Activated CD8-positive, alpha-beta memory T cell treated with anti-CD3 and anti-CD28 coated beads, Interleukin-2, amount 50 U/mL, for 48 hours (primary cell): ENCODE data around the gene EXT2.

Experiments
- DNase-seq: peaks from one replicate; pipeline ENCODE4 v3.0.0-alpha.2; 2020

The EXT2 gene

DNA sequence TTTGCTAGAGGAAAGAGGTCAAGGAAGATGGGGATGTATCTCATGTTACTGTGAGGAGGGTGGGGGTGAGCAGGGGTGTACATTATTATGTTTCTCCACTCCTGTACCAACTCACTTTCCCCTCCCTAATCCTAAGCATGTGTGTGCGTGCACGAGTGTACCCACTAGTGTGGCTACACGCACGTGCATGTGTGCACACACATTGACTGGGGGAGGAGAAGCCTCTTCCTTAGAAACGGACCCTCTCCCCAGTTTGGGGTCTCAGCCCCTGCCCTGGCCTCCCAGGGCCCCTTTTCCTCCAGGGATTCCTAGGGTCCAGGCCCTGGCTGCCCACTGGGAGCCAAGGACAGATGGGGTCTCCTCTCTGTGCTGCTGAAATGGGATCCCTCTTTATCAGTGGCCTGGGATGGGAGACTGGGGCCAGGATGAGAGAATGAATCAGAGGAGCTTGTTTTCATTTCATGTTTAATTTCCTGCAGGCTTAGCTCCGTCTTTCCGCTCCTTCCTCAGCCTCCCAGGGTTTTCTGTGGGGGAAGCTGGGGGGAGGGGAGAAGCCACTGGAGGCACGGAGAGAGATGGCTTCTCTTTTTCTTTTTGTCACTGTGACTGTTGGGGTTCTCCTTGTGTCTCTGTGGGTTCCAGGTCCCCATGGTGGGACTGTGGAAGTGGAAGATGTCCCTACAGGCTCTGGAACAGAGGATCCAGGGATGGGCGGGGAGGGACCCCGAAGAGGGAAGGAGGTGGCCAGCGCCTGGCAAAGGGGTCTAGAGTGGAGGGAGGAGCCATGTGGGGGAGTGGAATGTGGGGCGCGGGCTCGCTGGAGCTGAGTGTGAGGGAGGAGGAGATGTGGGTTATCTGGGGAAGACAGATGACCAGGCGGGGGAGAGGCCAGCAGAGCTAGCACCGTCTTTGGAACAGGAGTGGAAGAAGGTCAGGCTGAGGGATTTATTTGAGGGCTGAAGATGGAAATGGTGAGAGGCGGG lies 174.2 kb downstream of the EXT2 start:
- no peak for DNase-seq

DNA sequence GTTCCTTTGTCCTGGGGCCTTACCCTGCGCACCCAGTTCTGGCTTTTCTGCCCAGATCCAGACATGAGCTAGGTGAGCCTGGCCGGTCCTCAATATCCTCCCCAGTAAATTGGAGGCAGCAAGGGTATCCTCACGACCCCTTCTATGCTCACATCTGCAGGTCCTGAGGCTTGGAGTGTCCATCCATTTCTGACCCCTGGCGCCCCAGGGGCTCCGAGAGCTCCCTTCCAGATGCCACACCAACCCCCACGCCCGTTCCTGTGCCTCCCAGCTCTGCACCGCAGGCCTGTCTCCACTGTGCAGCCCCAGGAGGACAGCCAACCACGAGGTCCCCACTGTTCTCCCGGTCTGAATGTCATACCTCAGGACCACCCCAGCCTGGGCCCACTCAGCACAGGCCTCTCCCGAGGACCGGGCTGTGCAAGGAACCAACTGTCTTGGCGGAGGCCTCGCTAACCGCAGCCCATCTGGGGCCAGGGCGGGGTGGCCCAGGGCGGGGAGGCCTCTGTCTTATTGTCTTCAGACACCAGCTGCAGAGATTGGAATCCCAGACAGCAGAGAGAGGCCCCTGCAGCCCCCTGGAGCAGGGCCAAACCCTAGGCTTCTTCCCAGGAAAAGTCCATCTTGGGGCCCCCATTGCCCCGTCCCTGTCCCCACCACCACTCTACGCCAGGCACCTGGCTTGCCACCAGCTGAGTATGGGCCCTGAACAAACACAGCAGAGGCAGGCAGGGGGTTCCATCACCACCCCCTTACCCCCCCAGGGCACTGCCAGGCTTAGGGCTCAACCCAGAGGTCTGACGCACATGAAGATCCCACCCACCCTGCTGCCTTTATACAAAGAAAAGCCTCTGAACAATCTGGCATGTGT lies 175.2 kb downstream of the EXT2 start:
- DNase-seq = no peak

DNA sequence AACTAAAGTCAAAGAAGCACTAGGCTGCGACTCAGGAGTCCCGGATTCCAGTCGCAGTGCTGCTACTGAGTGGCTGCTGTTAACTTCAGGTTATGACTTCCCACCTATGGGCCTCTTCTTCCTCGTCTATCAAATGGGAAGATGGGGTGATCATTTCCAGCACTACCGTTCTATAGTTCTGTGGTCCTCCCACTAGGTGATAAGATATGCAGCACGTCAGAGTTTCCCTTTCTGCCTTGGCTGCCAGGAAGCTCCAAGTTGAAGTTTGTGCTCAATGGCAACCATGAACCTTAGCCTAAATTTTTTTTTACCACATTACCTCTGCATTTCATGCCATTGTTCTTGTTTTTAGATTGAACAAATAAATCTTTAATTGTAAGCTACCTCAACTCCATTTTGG lies 175.8 kb downstream of the EXT2 start:
- DNase-seq = no peak

DNA sequence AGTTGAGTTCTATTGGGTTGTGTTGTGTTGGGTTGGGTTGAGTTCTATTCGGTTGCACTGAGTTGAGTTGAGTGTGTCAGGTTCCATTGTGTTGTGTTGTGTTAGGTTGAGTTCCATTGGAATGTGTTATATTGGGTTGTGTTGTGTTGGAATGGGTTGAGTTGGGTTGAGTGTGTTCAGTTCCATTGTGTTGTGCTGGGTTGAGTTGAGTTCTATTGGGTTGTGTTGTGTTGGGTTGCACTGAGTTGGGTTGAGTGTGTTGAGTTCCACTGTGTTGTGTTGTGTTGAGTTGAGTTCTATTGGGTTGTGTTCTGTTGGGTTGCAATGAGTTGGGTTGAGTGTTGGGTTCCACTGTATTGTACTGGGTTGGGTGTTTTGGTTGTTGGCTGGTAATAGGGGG lies 178.9 kb downstream of the EXT2 start:
- no peak for DNase-seq

DNA sequence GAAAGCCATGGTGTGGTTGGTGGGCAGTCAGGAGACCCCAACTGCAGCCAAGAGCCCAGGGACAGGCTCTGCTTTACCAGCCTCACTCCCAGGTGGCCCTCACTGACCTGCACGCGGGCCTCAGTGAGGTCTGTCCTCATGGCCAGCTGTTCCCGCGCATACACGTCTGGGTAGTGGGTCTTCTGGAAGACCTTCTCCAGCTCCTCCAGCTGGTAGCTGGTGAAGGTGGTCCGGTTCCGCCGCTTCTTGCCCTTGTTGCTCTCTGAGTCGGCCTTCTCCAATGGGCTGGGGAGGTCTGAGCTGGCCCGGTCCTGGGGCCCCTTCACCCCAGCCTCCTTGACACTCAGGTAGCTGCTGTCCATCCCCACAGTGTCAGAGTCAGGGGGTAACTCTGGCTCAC lies 179.8 kb downstream of the EXT2 start:
- no peak for DNase-seq

DNA sequence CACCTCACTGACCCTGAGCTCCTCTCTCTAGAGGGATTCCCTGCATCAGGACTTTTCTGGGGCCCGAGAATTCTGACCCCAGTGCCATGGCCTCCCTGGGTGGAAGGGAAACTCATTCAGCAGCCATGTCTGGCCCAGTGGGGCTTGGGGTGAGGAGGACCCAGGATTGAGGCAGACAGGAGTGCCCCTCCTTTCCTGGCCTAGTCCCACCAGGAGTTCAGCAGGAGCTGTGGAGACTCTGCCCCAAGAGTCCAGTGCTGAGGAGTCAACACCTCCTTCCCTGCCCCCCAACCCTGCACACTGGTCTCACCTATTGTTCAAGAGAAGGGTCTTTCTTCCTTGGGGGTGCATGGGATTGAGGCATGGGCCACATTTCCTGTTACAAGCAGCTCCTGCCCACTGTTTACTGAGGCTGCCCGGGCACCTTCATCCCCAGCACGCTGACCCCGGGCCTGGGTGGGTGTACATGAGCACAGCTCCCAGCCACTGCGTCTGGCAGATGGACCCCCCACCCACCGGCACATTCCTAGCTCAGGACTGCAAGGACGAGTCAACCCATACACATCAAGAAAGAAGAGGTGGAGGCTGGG lies 180.6 kb downstream of the EXT2 start:
- no peak for DNase-seq

DNA sequence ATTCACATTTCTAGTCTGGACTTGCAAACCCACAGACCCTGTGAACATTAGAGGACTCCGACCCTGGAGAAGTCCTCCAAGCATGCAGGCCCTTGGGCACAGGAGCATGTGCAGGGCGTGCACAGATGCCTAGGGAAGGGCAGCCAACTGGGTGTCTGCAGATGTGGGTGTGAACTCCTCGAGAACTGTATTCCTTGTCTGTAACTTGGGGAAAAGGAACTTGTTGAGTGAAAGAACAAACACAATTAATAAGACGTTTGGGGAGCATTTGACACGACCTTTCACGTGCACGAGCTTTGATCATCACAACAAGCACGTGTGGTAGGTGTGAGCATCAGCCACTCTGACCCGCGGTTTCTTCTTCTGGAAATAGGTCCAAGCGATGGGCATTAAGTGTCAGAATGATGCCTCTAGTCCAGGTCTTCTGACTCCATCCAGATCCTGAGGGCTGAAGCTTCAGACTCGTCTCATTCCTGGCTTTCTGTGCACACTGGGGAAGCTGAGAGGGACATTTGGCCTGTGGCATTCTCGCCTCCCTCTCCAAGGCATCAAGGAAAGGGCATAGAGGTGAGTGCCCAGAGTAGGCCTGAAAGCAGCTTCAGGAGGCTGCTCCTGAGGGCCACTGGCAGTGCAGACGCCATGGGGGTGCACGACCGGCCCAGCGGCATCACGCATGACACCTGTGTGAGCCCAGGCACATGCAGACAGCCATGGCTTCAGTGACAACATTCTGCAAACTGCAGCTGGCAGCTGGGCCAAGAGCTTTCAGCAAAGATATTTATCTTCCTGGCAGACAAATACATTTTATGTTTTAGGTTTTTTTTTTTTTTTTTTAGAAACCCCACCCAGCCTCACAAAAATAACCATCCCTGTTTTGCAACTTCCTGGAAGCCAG lies 182.0 kb downstream of the EXT2 start:
- DNase-seq = no peak

DNA sequence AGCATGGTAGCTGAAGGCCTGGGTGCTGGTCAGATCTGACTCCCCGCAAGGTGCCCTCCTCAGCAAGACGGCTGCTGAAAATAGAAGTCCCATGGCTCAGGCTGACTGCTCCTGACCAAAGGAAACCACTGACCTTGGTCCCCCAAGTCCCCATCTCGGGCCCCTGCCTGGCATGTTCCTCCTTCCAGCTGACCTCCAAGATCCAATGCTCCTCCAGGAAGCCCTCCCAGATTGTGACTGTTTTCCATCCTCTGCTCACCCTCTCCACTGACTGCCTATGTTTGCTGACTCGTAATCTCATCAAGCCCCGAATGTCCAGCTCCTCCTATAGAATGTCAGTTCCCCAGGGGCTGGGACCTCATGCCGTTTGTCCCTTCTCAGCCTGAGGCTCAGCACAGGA lies 184.0 kb downstream of the EXT2 start:
- DNase-seq = no peak

DNA sequence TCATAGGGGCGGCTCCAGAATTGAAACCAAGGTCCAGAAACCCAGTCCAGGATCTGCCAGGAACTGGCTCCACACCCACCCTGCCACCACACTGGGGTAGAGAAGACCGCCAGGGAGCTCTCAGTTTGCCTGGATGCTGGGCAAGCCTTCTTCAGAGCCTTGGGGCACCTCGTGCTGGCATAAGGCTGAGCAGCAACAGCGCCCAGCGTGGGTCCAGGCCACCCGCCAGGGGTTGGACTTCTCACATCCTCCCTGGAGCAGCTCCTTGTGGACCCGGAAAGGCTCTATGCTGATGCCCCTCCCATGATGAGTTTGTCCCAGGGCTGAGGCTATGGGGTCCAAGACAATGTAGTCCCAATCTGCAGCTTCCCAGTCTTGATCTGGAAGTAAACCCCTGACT lies 184.8 kb downstream of the EXT2 start:
- no peak for DNase-seq

DNA sequence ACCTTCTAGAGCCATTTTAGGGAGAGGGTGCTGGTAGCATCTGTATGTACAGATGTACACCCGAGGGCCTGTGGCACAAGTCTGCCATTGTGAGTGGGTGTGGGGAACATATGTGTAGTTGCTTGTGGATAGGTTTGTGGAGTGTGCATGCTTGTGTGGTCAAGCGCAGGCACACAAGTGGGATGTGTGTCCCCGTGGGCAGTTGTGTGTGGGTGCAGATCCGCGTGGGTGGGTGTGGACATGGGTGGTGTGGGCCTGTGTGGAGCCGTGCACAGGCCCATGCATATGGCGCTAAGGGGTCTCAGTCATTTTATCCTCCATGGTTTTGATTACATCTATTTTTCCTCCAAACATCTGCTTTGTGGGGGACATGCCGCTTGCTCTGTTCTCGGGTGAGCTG lies 185.7 kb downstream of the EXT2 start:
- DNase-seq = no peak

DNA sequence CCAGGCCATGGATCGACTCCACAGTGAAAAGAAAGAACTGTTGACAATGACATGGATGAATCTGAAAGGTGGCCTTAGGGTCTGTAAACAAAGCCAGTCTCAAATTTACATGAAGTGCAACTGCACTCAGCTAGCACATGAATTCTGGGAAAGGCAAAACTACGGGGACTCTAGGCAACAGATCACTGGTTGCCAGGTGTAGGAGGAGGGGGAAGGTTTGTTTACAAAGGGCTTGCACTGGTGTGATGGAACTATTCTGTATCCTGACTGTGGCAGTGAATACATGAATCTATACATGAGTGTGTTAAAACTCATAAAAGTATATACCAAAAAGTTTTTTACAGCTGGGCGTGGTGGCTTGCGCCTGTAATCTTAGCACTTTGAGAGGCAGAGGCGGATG lies 187.1 kb downstream of the EXT2 start:
- no peak for DNase-seq

DNA sequence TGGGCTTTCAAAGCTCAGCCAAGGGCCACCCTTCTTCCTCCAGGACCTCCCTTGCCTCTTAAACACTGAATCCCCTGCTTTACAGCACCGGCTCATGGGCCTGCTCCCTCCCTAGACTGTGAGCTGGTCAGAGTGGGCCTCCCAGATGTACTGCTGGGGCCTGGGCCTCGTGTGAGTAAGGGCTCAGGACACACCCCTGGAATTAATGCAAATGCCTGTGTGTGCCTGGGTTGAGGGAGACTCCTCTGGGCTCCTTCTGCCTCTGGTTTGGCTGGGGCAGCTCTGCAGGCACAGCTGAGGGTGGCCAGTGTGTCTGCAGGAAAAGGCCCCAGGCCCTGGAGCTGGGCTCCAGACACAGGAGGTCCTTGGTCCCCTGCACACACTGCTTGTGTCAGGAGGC lies 190.3 kb downstream of the EXT2 start:
- no peak for DNase-seq

DNA sequence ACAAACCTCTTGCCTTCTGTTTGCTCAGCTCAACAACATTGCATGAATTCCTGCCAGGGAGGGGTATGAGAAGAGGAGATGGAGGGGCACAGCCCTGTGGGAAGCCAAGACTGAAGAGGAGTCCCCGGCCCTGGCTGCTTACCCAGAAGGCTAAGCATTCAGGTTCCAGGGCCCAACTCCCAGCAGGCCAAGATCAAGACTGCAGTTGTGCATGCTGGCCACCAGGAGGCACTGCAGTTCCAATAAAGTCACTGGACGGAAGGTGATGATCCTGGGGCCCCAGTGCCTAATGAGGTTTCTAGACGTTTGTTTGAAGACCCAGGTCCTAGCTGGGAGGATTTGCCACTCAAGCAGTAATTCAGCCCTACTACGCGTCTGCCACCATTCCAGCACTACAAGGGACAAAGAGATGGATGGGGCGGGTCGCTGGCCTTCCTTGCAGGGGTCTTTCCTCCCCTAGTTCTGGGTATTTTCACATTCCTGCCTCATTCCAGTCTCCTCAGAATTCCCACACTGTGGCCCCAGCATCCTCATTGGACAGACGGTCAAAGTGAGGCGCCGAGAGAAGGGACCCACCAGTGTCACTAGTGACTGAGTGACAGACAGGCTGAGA lies 190.9 kb downstream of the EXT2 start:
- DNase-seq = peak; percentile 86

DNA sequence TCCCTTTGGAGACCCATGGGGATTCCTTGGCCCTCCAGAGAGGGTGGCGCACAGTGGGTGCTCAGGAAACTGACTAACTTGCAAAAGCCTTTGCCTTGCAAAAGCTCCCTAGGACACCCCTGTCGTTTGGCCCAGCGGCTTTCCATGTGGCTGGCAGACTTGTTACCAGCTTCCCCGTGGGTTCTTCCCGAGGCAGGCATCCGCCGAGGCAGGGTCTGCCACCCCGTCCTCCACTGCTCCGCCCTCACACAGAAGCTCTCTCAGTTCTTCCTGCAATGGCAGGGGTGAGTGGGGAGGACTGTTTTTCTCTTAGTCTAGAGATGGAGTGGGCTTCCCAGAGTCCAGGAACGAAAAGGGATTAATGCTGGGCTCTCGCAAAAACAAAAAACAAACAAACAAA lies 191.4 kb downstream of the EXT2 start:
- DNase-seq = no peak

DNA sequence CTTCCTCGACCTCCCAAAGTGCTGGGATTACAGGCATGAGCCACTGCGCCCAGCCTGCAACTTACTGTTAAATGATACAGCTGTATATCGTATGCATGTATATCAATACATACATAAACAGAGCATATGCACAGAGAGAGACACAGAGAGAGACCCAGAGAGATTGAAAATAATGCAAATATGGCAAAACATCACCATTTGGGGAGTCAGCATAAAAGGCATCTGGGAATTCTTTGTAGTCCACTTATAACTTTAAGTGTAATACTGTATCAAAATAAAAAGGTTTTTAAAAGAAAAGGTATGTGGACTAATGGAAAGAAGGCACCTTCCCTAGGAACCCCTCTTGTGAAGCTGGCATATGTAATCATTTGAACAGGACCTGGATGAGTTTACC lies 192.7 kb downstream of the EXT2 start:
- no peak for DNase-seq

DNA sequence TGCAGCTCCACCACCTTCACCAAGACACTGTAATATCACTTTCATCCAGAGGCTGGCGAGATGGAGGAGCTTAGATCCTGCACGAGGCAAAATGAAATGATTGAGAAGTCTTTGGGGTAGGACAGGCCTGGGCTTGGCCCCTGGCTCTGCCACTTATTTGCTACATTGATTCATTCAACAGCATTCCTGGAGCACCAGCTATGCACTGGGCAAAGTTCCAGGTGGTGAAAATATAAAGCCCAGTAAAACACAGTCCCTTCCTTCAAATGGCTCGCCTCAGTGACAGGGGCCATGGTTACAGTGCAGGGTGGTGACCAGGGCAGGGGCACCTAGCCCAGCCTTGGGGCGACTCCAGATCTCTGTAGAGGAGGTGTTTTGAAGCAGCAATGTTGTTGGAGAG lies 194.7 kb downstream of the EXT2 start:
- DNase-seq = no peak
